ENCODE measurements around the gene DACT2.

- TF ChIP-seq EZH2 (IDR thresholded peaks at IDR 0.05; ENCODE audit: insufficient read depth, poor library complexity, severe bottlenecking): no peak
- TF ChIP-seq EZH2phosphoT487 (IDR thresholded peaks at IDR 0.05; ENCODE audit: insufficient read depth, low read depth): no peak
These were observed 9.6 kb downstream of the DACT2 start for GRCh38 chr6:168309997-168310396.

All from GM23248 (cell line).